ENCODE results near the gene TTC34.

- TF ChIP-seq CTCF (IDR thresholded peaks at IDR 0.05): no peak
- TF ChIP-seq POLR2A (IDR thresholded peaks at IDR 0.05): no peak
These were observed 35.8 kb upstream of the TTC34 start for GRCh38 chr1:2837316-2837715.
